ENCODE measurements around the gene TNS1. TPM values are rescaled to one million over a fixed set of nuclear protein-coding genes. Genes with fewer than 3 reads are reported as not detected.

The TNS1 gene
- total RNA-seq, 1 donor from 2014 or later: 828 TPM

GRCh38 chr2:217918308-217919024, 84.3 kb downstream of the TNS1 start:
- Histone ChIP-seq H3K4me3 (peak overlapping the region; percentile 44), H3K36me3 (peaks cover 40% of the 10 kb centered on the region), H3K4me1 (peaks cover 100% of the 10 kb centered on the region), H3K27ac (replicated peaks) (peak overlapping the region; percentile 95), H3K27me3 (ENCODE audit: low read depth) (no peaks in the 10 kb centered on the region), H3K9me3 (replicated peaks) (no peaks in the 10 kb centered on the region)
- DNase-seq: no peak
- TF ChIP-seq, protein P1, sequence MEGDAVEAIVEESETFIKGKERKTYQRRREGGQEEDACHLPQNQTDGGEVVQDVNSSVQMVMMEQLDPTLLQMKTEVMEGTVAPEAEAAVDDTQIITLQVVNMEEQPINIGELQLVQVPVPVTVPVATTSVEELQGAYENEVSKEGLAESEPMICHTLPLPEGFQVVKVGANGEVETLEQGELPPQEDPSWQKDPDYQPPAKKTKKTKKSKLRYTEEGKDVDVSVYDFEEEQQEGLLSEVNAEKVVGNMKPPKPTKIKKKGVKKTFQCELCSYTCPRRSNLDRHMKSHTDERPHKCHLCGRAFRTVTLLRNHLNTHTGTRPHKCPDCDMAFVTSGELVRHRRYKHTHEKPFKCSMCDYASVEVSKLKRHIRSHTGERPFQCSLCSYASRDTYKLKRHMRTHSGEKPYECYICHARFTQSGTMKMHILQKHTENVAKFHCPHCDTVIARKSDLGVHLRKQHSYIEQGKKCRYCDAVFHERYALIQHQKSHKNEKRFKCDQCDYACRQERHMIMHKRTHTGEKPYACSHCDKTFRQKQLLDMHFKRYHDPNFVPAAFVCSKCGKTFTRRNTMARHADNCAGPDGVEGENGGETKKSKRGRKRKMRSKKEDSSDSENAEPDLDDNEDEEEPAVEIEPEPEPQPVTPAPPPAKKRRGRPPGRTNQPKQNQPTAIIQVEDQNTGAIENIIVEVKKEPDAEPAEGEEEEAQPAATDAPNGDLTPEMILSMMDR (IDR thresholded peaks at IDR 0.05; ENCODE audit: borderline replicate concordance): peak; percentile 56
- intact Hi-C loops (cut with micrococcal nuclease): no loop called here

GRCh38 chr2:217916504-217917254, 86.1 kb downstream of the TNS1 start:
- Histone ChIP-seq H3K27me3 (ENCODE audit: low read depth) (no peaks in the 10 kb centered on the region), H3K4me1 (peaks cover 100% of the 10 kb centered on the region), H3K4me3 (no peak overlapping the region), H3K36me3 (peaks cover 40% of the 10 kb centered on the region), H3K27ac (replicated peaks) (peak overlapping the region; percentile 95), H3K9me3 (replicated peaks) (no peaks in the 10 kb centered on the region)
- DNase-seq: no peak
- intact Hi-C loops (cut with micrococcal nuclease): no loop called here
- TF ChIP-seq, protein P1 (IDR thresholded peaks at IDR 0.05; ENCODE audit: borderline replicate concordance): no peak

DNA sequence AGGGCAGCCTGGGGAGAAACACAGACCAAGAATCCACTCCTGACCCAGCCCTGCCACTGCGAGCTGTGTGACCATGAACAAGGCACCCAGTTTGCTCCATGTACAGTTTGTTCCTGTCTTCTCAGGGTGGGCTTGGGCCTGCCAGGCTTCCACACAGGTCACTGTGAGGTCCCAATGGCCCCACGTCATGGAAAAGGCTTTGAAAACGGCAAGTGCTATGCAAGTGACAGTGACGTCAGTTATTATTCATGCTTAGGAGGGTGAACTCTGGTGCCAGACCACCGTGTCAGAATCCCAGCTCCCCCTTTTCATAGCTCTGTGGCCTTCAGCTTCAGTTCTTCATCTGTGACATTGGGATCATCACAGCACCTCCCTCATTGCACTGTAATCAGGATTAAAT, 87.1 kb downstream of the TNS1 start:
- Histone ChIP-seq H3K4me1 (peaks cover 100% of the 10 kb centered on the region), H3K9me3 (replicated peaks) (no peaks in the 10 kb centered on the region), H3K27me3 (ENCODE audit: low read depth) (no peaks in the 10 kb centered on the region), H3K36me3 (peaks cover 40% of the 10 kb centered on the region), H3K27ac (replicated peaks) (peak overlapping the region; percentile 95), H3K4me3 (no peak overlapping the region)
- intact Hi-C loops (cut with micrococcal nuclease): no loop called here
- TF ChIP-seq, protein P1 (IDR thresholded peaks at IDR 0.05; ENCODE audit: borderline replicate concordance): no peak
- no peak for DNase-seq

DNA sequence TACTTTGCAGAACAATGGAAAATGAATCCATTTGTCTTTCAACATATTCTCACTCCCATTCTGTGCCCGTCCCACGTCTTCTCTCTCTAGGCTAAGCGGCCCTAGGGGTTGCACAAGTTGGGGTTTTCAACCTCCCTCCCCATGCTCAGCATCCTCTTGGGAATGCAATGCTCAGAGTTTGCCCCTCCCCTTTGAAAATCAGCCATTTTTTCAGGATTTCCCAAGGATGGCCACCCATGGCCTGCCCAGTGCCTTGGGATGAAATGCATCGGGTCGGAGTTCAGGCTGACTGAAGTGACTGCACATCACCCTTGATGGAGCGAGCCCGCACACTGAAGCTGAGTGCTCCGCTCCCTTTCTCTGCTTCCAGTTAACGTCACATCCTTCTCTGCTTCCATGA, 87.9 kb downstream of the TNS1 start:
- intact Hi-C loops (cut with micrococcal nuclease): no loop called here

DNA sequence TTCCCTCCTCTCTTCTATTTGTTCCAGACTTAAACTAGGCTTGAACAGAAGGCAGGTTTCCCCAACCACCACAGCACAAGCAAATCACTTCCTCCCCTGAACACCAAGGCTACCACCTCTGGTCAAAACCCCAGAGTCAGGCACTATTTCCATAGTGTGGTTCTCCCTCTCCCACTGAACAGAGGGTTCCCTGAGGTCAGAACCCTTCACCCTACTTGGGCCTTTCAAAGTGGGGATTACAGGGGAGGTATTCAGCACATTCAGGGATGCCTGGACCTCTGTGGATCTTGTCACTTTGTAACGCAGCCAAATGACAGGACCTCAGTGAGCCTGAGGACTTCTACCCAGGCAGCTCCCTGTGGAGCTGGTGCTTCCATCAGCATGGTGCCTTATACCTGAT, 88.7 kb downstream of the TNS1 start:
- Histone ChIP-seq H3K4me3 (peak overlapping the region; percentile 51), H3K27me3 (ENCODE audit: low read depth) (no peaks in the 10 kb centered on the region), H3K36me3 (peaks cover 32% of the 10 kb centered on the region), H3K9me3 (replicated peaks) (no peaks in the 10 kb centered on the region), H3K27ac (replicated peaks) (peak overlapping the region; percentile 95), H3K4me1 (peaks cover 100% of the 10 kb centered on the region)
- intact Hi-C loops (cut with micrococcal nuclease): no loop called here
- no peak for DNase-seq
- TF ChIP-seq, protein P1 (IDR thresholded peaks at IDR 0.05; ENCODE audit: borderline replicate concordance): no peak

More for the DNA sequence above, 87.9 kb downstream of the TNS1 start:
- Histone ChIP-seq H3K27ac (replicated peaks) (peak overlapping the region; percentile 95), H3K27me3 (ENCODE audit: low read depth) (no peaks in the 10 kb centered on the region), H3K9me3 (replicated peaks) (no peaks in the 10 kb centered on the region), H3K4me3 (peak overlapping the region; percentile 6), H3K4me1 (peaks cover 100% of the 10 kb centered on the region), H3K36me3 (peaks cover 40% of the 10 kb centered on the region)
- TF ChIP-seq, protein P1 (IDR thresholded peaks at IDR 0.05; ENCODE audit: borderline replicate concordance): no peak
- no peak for DNase-seq
